SK-N-SH treated with all-trans-retinoic acid at 6 μM for 48 hours (cell line): Measurements from ENCODE around the gene SMCHD1.

ENCODE experiments used
- ARNTL ChIP-seq: fragments of 450-650 bp; formaldehyde crosslinking; IDR thresholded peaks from 2 replicates; pipeline ENCODE4 v1.5.0; 2020; ENCODE audit warnings: low read depth, mild to moderate bottlenecking, moderate library complexity, borderline replicate concordance
- BACH2 ChIP-seq: fragments of 250-450 bp; sonication (Bioruptor Pico); IDR thresholded peaks from 2 replicates; pipeline ENCODE4 v1.9.0; 2021; ENCODE audit warnings: mild to moderate bottlenecking, borderline replicate concordance
- CREB5 ChIP-seq: fragments of 250-450 bp; sonication (Bioruptor Pico); IDR thresholded peaks from 2 replicates; pipeline ENCODE4 v1.5.1; 2020; ENCODE audit warnings: low read depth, mild to moderate bottlenecking, moderate library complexity
- ESRRG ChIP-seq: fragments of 250-450 bp; sonication (Bioruptor Pico); IDR thresholded peaks from 2 replicates; pipeline ENCODE4 v1.6.1; 2021; ENCODE audit warnings: mild to moderate bottlenecking
- PATZ1 ChIP-seq: fragments of 250-450 bp; sonication (Bioruptor Pico); IDR thresholded peaks from 2 replicates; pipeline ENCODE4 v1.8.0; 2020; ENCODE audit warnings: mild to moderate bottlenecking, moderate library complexity, borderline replicate concordance
- PPARA ChIP-seq: fragments of 250-450 bp; sonication (Bioruptor Pico); IDR thresholded peaks from 2 replicates; pipeline ENCODE4 v1.5.0; 2020; ENCODE audit warnings: mild to moderate bottlenecking, borderline replicate concordance
- RARB ChIP-seq: fragments of 250-450 bp; sonication (Bioruptor Pico); IDR thresholded peaks from 2 replicates; pipeline ENCODE4 v1.8.0; 2021; ENCODE audit warnings: mild to moderate bottlenecking, moderate library complexity
- SNAI2 ChIP-seq: fragments of 250-450 bp; sonication (Bioruptor Pico); IDR thresholded peaks from 2 replicates; pipeline ENCODE4 v1.5.0; 2020; ENCODE audit warnings: mild to moderate bottlenecking, moderate library complexity
- TSHZ2 ChIP-seq: fragments of 250-450 bp; sonication (Bioruptor Pico); IDR thresholded peaks from 2 replicates; pipeline ENCODE4 v1.5.0; 2020; ENCODE audit warnings: mild to moderate bottlenecking, moderate library complexity
- ZC3H10 ChIP-seq: fragments of 250-450 bp; sonication (Bioruptor Pico); IDR thresholded peaks from 2 replicates; pipeline ENCODE4 v1.5.1; 2021; ENCODE audit warnings: mild to moderate bottlenecking, moderate library complexity
- ZFP3 ChIP-seq: fragments of 250-450 bp; sonication (Bioruptor Pico); IDR thresholded peaks from 2 replicates; pipeline ENCODE4 v1.5.0; 2020; ENCODE audit warnings: mild to moderate bottlenecking, moderate library complexity
- ZFP30 ChIP-seq: fragments of 450-650 bp; formaldehyde crosslinking; IDR thresholded peaks from 2 replicates; pipeline ENCODE4 v1.5.0; 2022; ENCODE audit warnings: mild to moderate bottlenecking, moderate library complexity
- ZNF565 ChIP-seq: fragments of 450-650 bp; formaldehyde crosslinking; conservative IDR thresholded peaks from 2 replicates; pipeline ENCODE4 v1.5.0; 2020; ENCODE audit warnings: low read depth, mild to moderate bottlenecking, moderate library complexity
- ZNF8 ChIP-seq: fragments of 450-650 bp; formaldehyde crosslinking; IDR thresholded peaks from 2 replicates; pipeline ENCODE4 v1.5.0; 2020; ENCODE audit warnings: mild to moderate bottlenecking, moderate library complexity

GRCh38 chr18:2699001-2699400 lies 43.5 kb downstream of the SMCHD1 start:
- no peak for TF ChIP-seq BACH2 (CRISPR knock-in tag)
- TF ChIP-seq ZFP30 (CRISPR knock-in tag): no peak
- TF ChIP-seq RARB (CRISPR knock-in tag): no peak
- TF ChIP-seq ZNF565 (CRISPR knock-in tag): no peak
- TF ChIP-seq SNAI2 (CRISPR knock-in tag): no peak
- no peak for TF ChIP-seq ESRRG (CRISPR knock-in tag)
- no peak for TF ChIP-seq TSHZ2 (CRISPR knock-in tag)
- TF ChIP-seq PATZ1 (CRISPR knock-in tag): no peak
- TF ChIP-seq ARNTL (CRISPR knock-in tag): no peak
- no peak for TF ChIP-seq PPARA (CRISPR knock-in tag)
- no peak for TF ChIP-seq ZNF8 (CRISPR knock-in tag)
- no peak for TF ChIP-seq ZC3H10
- no peak for TF ChIP-seq CREB5 (CRISPR knock-in tag)
- no peak for TF ChIP-seq ZFP3 (CRISPR knock-in tag)
